Limb (tissue), 2 donors: ENCODE measurements around the gene LTBP2.

Experiments
- DNase-seq, 2 donors: peaks; one replicate each; pipeline ENCODE4 v3.0.0-alpha.2; 2016; ENCODE audit errors: extremely low spot score in 2 of 2

Gene LTBP2

DNA sequence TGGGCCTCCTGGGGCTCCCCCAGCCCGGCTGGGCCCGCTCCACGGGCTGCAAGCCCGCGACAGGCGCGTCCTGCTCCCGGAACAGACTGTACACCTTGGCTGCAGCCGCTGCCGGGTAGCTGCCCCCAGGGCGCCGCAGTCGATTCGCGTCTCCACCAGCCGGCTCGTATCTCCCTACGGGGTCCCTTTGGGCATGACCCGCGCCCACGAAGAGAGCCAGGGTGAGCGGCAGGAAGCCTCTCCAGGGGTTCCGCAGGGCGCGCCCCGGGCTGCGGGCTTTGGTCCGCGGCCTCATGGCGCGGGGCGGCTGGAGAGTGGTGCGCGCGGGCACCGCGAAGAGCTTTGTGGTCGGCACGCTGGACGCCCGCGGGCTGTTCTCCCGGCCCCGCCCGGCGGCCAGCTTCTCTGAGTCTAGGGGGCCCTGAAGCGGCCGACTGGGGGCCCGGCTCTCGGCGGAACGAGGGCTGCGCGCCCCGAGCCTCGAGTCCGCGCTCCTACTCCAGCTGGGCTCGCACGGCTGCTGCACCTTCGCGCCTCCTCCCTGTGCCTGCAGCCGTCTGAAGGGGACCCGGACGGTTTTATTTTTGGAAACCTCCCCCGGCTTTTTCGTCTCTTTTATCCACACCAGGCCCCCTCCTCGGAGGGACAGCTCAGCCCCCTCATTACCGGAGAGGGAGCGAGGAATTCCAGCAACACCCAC is at the start of gene LTBP2:
LTBP2 (minus strand) TSS at position 588 of the 700 bp plus-strand sequence; CDS start at position 295, 293 bp downstream.
- no peak for DNase-seq

GRCh38 chr14:74660863-74661262 is 48.8 kb upstream of the LTBP2 start:
- DNase-seq, result no peak

DNA sequence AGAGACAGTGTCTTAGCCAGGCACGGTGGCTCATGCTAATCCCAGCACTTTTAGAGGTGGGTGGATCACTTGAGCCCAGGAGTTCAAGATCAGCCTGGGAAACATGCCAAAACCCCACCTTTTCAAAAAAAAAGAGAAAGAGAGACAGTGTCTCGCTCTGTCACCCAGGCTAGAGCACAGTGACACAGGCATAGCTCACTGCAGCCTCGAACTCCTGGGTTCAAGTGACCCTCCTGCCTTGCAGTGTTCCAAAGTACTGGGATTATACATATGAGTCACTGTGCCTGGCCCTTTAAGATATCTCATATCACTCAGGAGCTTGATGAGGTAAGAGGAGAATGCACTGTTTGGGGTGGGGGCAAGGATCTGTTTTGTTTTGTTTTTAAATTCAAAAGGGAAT is 48.1 kb upstream of the LTBP2 start:
- no peak for DNase-seq

- no peak for DNase-seq
Observed at GRCh38 chr14:74658535-74659131, 46.6 kb upstream of the LTBP2 start.

DNA sequence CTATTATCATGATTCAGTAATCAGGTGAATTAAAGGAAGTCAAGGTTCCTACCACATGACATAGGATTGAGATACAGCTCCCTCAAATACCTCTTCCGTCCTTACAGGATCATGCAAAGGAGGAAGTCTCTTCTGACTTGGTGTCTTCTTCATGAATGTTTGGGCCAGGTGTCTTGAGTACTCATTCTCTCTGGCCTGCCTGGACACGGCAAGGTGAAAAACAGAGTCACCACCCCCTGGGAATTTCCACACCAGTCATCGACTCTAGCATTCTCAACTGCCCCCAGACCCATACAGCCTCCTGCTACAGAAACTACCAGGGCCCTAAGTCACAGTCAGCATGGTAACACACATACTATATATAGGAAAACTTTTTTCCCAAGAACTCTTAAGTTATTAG is 44.9 kb upstream of the LTBP2 start:
- no peak for DNase-seq

DNA sequence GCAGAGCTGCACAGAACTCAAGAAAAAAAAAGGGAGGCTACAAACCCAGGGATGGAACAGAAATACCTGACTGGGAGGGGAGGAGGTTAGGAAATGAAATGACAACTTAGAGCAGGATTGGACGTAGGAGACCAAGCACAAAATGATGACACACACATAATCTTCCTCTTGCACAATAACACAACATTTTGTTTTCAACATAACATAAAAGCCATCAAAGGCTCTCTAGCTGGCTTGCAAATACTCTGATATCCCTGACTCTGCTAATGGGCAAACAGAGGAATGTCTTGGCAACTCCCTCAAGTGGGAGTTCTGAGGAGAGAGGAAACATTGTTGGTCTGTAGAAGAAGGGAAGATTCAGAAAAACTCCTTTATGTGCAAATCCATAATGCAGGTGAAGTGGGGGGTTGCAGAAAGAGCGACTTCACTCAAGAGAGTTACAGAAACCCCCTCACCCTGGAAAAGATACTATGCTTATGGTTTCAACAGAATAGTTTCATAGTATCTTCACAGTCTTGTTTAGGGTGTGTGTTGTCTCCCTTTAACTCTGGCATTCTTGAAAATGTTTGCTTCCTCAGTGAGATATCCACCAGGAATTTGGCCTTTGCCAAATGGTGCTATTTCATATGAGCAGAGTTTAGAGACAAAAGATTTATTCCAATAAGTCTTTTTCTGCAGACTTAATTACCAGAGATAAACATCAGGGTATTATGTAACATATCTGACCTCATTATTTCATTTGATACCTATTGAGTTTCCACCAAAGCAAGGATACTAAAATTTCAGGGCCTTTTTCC is 43.8 kb upstream of the LTBP2 start:
- no peak for DNase-seq

GRCh38 chr14:74654931-74655330 is 42.9 kb upstream of the LTBP2 start:
- DNase-seq, result no peak

GRCh38 chr14:74653386-74654138 is 41.5 kb upstream of the LTBP2 start:
- DNase-seq, result no peak

GRCh38 chr14:74652541-74652940 is 40.5 kb upstream of the LTBP2 start:
- no peak for DNase-seq

GRCh38 chr14:74650927-74651686 is 39.1 kb upstream of the LTBP2 start:
- no peak for DNase-seq

- no peak for DNase-seq
Observed at GRCh38 chr14:74649673-74650072, 37.6 kb upstream of the LTBP2 start.

DNA sequence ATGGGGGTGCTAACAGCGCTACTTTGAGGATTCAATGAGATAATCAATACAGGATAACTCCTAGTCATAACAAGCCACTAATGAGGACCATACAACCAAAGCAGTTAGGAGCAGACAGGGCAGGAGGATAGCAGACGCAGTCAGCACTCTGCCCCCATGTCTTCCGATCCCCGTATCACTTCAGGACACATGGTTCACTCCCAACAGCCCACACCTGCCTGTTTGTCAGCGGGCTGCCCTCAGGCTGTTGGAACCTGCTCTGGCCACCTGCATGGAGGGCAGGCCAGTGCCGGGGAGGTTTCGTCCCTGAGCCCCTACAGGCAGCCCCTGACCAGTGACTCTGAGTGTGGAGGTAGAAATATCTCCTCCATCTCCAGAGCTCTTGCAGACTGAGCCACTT is 37.1 kb upstream of the LTBP2 start:
- no peak for DNase-seq

- DNase-seq, result no peak
Observed at GRCh38 chr14:74648601-74649000, 36.6 kb upstream of the LTBP2 start.

DNA sequence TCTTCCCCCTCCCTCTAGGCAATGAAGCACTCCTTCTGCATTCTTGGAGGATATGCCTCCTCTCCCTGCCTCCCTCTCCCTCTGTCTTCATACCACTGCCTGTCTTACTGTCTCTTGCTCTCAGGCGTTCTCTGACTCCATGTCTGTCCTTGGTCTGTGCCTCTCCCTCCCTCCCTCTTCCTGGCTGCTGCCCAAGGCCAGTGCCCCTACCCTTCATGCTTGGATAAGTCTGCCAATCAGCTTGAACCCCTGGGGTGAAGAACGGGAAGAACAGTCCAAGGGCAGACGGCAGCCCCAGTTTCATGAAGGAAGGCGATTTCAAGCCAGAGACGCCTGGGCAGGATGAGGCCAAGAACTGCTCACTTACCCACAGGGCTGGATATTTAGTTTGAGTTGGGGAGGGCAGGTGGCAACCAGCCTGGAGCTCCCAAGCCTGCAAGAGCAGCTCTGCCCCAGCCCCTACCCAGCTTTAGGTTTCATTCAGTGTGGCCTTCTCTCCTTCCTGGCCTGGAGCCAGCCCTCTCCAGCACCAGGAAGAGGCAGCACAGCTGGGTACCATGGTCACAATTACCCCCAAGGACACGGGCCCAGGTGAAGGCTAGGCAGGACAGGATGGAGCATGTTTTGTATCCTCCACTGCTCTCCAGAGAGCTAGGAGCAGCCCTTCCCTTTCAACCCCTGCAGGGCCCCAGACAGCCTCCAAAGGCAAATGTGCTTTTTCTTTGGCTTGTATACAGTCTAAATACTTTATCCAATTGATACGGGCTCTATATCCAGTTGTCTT is 35.8 kb upstream of the LTBP2 start:
- DNase-seq, result peak in 1 of 2 donors; percentile 58

DNA sequence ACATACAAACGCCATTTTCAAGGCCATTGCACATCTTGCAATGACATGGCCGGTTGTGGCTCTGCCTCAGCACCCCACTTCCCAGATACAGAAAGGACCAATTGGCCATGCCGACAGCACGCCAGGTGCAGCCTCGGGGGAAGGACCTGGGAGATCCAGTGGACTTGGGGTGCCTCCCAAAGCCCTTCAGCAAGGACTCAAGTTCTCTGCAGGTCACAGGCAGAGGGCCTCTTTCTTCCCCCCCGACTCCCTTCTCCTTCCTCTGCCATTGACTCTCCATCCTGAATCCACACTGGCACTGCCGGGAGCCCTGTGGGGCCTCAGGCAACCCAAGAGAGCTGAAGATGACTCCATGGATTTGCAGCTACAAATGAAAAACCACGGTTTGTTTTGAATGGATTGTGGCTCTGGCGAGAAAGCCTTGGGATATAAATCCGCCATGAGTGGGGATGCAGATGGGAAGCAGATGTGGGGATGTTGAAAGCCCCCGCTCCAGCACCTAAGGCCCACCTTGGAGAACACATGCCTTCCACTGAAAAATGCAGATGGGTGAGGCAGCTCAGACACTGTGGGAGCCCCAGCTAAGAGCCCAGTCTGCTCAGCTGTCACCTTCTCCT is 35.1 kb upstream of the LTBP2 start:
- DNase-seq, result no peak

GRCh38 chr14:74645756-74646470 is 33.9 kb upstream of the LTBP2 start:
- no peak for DNase-seq

GRCh38 chr14:74645244-74645643 is 33.2 kb upstream of the LTBP2 start:
- no peak for DNase-seq

DNA sequence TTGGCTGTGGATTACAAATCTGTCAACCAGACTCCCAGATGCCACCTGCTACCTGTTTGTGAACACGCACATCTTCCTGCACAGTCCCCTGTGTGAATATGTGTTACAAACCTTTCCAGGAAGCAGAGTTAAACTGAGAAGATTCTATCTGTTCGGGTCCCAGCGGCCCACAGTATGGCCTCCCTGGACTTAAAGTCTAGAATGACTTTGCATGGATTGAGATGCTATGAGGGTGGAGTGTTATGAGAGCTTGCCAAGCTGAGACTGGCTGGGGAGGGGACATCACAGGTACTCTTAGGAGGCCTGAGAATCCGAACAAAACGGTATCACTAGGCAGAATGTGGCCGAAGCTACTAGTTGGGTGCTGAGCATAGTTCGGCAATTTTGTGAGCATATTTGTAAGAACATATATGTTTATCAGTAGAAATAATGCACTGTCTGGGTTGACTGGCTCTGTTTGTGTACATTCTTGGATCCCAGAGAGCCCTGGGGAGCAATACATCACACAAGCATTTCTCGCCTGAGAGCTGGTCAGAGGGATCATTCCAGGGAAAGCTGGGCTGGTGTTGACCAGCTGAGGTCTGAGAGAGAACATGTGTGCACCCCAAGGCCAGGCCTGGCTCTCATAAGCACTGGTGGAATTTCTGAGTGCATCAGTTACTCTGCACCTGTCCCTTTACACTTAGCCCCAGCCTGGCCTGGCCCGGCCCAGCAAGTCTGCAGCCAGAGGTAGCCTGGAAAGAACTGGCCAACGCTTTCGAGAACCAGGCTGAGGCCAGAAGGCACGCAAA is 29.8 kb upstream of the LTBP2 start:
- no peak for DNase-seq
